Dendritic cell treated with granulocyte-macrophage colony-stimulating factor and Interleukin-4, amounts not matched to agents 40 ng/mL and 50 ng/mL, for 4 days (primary cell): ENCODE results near the gene SLC44A4.
A peak's percentile ranks its signal among the peaks of the same experiment; 100 is the strongest.
"Not testable (repeated sequence)": the region's sequence is repeated elsewhere in the genome, so short reads cannot be mapped to it uniquely, and the experiment has no call there.

Source experiments
- H3K27ac Mint-ChIP-seq: one replicate; pipeline ENCODE4 v1.8.0; 2022; ENCODE audit warnings: mild to moderate bottlenecking, mixed read lengths
- H3K27me3 Mint-ChIP-seq: one replicate; pipeline ENCODE4 v1.8.0; 2022; ENCODE audit warnings: mild to moderate bottlenecking, mixed read lengths
- H3K36me3 Mint-ChIP-seq: one replicate; pipeline ENCODE4 v1.8.0; 2022; ENCODE audit warnings: low read depth, mixed read lengths
- H3K4me1 Mint-ChIP-seq: one replicate; pipeline ENCODE4 v1.8.0; 2022; ENCODE audit warnings: low read depth, mixed read lengths
- H3K4me3 Mint-ChIP-seq: one replicate; pipeline ENCODE4 v1.8.0; 2022; ENCODE audit warnings: mild to moderate bottlenecking, moderate library complexity, mixed read lengths
- H3K9me3 Mint-ChIP-seq: one replicate; pipeline ENCODE4 v1.8.0; 2022; ENCODE audit warnings: mixed read lengths
- intact Hi-C: fragments of 100-400 bp; cut with micrococcal nuclease; formaldehyde crosslinking; loops from one replicate; pipeline ENCODE4 v1.15.0; 2022

SLC44A4 gene

DNA sequence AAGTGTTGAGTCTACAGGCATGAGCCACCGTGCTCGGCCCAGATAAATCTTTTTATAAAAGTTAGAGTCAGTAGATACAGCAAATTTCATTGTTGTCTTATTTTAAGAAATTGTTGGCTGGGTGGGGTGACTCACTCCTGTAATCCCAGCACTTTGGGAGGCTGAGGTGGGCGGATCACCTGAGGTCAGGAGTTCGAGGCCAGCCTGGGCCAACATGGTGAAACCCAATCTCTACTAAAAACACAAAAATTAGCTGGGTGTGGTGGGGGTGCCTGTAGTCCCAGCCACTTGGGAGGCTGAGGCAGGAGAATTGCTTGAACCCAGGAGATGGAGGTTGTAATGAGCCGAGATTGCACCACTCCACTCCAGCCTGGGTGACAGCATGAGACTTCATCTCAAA, 29.5 kb upstream of the SLC44A4 start:
- H3K9me3 Mint-ChIP-seq, H3K27me3 Mint-ChIP-seq, intact Hi-C loops, H3K36me3 Mint-ChIP-seq, H3K4me3 Mint-ChIP-seq: not testable (repeated sequence)
- peak overlapping the region; percentile 83 for H3K27ac Mint-ChIP-seq
- H3K4me1 Mint-ChIP-seq: peaks cover 47% of the 10 kb centered on the region

DNA sequence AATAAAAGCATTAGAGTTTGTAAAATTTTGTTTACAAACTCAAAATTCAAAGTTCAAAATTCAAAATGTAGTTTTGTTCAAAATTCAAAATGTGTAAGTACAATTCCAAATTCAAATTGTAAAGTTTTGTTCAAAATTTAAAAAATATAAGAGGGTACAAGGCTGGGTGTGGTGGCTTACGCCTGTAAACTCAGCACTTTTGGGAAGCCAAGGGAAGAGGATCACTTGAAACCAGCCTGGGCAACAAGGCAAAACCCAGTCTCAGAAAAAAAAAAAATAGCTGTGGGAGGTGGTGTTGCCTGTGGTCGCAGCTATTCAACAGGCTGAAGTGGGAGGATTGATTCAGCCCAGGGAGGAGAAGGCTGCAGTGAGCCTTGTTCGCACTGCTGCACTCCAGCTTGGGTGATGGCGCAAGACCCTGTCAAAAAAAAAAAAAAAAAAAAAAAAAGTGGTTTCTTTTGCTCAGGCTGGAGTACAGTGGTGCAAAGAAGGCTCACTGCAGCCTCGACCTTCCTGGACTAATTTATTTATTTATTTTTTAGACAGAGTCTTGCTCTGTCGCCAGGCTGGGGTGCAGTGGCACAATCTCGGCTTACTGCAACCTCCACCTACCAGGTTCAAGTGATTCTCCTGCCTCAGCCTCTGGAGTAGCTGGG, 28.5 kb upstream of the SLC44A4 start:
- peaks cover 54% of the 10 kb centered on the region for H3K4me1 Mint-ChIP-seq
- peaks cover 3% of the 10 kb centered on the region for H3K27me3 Mint-ChIP-seq
- peak overlapping the region; percentile 13 for H3K4me3 Mint-ChIP-seq
- no peaks in the 10 kb centered on the region for H3K9me3 Mint-ChIP-seq
- peak overlapping the region; percentile 83 for H3K27ac Mint-ChIP-seq
- H3K36me3 Mint-ChIP-seq: no peaks in the 10 kb centered on the region
- intact Hi-C loops: no loop called here

DNA sequence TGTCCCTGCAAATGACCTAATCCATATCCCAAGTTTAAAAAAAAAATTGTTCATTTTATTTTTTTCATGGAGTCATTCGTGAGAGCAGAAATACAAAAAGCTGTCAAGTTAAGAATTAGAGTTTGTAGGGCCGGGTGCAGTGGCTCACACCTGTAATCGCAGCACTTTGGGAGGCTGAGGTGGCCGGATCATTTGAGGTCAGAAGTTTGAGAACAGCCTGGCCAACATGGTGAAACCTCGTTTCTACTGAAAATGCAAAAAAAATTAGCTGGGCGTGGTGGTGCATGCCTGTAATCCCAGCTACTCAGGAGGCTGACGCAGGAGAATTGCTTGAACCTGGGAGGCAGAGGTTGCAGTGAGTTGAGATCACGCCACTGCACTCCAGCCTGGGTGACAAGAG, 27.9 kb upstream of the SLC44A4 start:
- H3K36me3 Mint-ChIP-seq, intact Hi-C loops, H3K4me3 Mint-ChIP-seq, H3K27me3 Mint-ChIP-seq, H3K9me3 Mint-ChIP-seq: not testable (repeated sequence)
- peak overlapping the region; percentile 83 for H3K27ac Mint-ChIP-seq
- H3K4me1 Mint-ChIP-seq: peaks cover 50% of the 10 kb centered on the region

DNA sequence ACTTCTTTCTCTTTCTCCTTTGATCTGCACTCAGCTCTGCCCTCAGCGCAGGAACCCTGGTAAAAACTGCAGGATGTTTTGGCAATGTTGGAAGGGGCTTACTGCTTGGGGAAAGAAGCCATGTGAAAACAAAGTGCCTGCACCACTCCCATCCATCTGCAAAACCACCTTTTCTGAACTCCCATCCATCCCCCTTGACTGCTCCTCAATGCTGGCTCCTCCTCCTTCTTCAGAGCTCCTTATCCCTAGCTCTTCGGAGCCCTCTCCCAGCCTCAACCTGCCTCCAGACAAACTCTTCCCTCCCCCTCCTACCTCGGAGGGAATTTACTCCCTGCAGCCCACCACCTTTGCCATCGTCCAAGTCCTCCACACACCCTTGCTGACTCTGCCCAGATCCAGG, 27.3 kb upstream of the SLC44A4 start:
- intact Hi-C loops: no loop called here
- peak overlapping the region; percentile 83 for H3K27ac Mint-ChIP-seq
- no peaks in the 10 kb centered on the region for H3K36me3 Mint-ChIP-seq
- peaks cover 51% of the 10 kb centered on the region for H3K4me1 Mint-ChIP-seq
- H3K9me3 Mint-ChIP-seq: no peaks in the 10 kb centered on the region
- peaks cover 3% of the 10 kb centered on the region for H3K27me3 Mint-ChIP-seq
- no peak overlapping the region for H3K4me3 Mint-ChIP-seq

DNA sequence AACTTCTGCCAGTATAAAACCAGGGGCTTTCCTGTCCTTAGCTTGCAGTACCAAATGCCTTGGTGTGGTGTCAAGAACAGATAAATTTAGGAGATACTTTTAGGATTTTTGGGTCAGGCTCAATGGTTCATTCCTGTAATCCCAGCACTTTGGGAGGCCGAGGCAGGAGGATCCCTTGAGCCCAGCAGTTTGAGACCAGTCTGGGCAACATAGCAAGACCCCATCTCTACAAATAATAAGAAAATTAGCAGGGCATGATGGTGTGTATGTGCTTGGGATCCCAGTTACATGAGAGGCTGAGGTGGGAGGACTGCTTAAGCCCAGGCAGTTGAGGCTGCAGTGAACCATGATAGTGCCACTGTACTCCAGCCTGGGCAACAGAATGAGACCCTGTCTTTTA, 26.2 kb upstream of the SLC44A4 start:
- Mint-ChIP-seq H3K9me3 (no peaks in the 10 kb centered on the region), H3K4me1 (peaks cover 56% of the 10 kb centered on the region), H3K36me3 (peaks cover 1% of the 10 kb centered on the region), H3K27ac (no peak overlapping the region), H3K27me3 (peaks cover 3% of the 10 kb centered on the region), H3K4me3 (no peak overlapping the region)
- intact Hi-C loops: no loop called here

DNA sequence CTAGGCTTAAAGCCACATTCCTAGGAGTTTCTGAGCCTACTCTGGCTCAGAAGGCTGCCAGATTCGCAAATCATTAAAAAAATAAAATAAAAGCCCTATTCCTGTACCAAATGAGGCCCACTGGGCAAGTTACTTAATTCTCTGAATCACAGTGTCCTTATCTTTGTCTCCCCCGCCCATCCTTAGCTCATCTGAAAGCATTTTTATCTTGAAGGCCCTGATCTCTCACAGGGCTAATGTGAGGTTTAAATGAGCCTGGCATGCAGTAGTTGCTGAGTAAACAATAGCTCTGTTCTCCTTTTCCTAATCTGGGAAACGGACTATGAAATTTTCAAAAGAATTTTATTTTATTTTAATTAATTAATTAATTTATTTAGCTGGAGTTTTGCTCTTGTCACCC, 25.2 kb upstream of the SLC44A4 start:
- H3K9me3 Mint-ChIP-seq: no peaks in the 10 kb centered on the region
- H3K4me1 Mint-ChIP-seq: peaks cover 59% of the 10 kb centered on the region
- peaks cover 12% of the 10 kb centered on the region for H3K36me3 Mint-ChIP-seq
- H3K27ac Mint-ChIP-seq: peak overlapping the region; percentile 85
- peaks cover 3% of the 10 kb centered on the region for H3K27me3 Mint-ChIP-seq
- H3K4me3 Mint-ChIP-seq: no peak overlapping the region
- intact Hi-C loops: no loop called here

DNA sequence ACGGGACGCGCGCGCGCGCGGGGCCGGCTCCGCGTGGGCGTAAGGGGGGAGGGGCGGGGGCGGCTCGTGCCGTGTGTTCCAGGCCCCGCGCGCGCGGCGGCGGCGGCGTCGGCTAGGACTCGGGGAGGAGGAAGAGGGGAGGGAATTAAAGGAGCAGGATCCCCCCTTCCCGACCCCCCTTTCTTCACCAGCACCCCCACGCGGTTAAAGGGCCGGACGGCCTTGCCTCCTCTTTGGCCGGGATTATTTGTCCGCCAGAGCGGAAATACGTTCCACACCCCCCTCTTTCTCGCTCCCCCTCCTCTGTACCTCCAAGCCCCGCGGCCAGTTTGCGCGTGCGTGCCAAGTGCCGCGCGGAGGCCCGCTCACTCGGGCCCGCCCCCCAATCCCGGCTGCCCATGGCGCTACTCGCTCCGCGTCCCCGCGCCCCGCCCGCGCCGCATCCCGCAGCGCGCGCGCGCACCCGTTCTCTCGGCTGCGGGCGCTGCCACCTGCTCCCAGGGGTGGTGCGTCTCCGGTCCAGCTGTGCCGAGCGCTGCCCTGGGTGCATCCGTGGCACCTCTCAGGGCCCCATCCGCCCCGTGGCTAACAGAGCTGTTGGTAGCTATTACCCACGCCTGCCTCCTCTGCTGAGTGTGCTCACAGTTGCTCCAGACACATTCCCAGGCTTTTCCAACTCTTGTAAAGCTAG, 23.3 kb upstream of the SLC44A4 start, which contains the start of gene ZBTB12:
ZBTB12 (minus strand) TSS at position 134 of the 691 bp plus-strand sequence. CDS start 781 bp downstream, outside the sequence.
- peaks cover 69% of the 10 kb centered on the region for H3K4me1 Mint-ChIP-seq
- peak within 1 kb of the TSS; percentile 78 for H3K4me3 Mint-ChIP-seq
- peak within 1 kb of the TSS; percentile 85 for H3K27ac Mint-ChIP-seq
- intact Hi-C loops: no loop called here
- H3K36me3 Mint-ChIP-seq: peaks cover 25% of the 10 kb centered on the region
- no peaks in the 10 kb centered on the region for H3K9me3 Mint-ChIP-seq
- H3K27me3 Mint-ChIP-seq: peaks cover 3% of the 10 kb centered on the region

DNA sequence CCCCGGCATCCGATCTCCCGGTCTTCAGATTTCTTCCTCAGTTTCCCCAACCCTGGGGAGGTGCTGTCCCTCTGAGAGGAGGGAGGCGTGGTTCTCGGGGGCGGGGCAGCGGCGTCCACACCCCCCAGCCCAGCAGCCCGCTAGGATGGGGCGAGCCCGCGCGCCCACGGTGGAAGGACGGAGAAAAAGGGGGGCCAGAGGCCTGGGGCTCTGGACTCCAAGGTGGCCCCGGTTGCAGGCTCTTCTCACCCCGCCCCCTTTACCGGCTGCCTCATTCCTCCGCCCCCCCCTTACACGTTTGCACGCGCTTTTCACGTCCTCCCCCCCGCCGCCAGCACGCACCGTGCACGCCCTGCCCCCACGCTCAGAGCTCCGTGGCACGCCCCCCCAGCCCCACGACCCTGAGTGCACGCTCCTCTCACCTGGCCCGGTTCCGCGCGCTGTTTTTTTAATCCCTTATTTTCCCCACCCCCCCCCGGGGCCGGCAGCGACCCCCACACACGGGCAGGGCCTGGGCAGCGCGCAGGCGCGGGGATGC, 22.7 kb upstream of the SLC44A4 start:
- Mint-ChIP-seq H3K4me3 (peak overlapping the region; percentile 78), H3K36me3 (peaks cover 29% of the 10 kb centered on the region), H3K4me1 (peaks cover 66% of the 10 kb centered on the region), H3K9me3 (no peaks in the 10 kb centered on the region), H3K27me3 (peaks cover 3% of the 10 kb centered on the region), H3K27ac (peak overlapping the region; percentile 85)
- intact Hi-C loops: no loop called here

DNA sequence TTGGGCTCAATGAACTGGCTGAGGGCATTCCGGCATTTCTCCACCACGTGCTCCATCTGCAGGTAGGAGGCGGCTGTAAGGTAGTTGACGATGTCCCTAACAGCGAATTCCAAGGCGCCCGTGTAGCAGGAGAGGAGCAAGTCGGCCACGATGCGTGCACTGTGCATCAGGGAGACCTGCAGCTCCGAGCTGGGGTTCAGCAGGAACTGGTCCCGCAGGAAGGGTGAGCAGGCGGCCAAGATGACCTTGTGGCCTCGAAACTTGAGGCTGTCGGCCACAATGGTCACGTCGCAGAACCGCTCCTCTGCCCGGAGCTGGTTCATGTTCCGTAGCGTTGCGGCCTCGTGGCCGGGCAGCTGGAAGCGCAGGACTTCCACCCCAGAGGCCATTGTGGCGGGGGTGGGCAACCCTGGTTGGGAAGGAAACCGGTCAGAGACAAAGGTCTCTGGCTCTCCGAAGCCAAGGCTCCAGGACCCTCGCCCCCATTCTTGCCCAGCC, 22.2 kb upstream of the SLC44A4 start:
- H3K4me1 Mint-ChIP-seq: peaks cover 66% of the 10 kb centered on the region
- peaks cover 34% of the 10 kb centered on the region for H3K36me3 Mint-ChIP-seq
- intact Hi-C loops: no loop called here
- no peaks in the 10 kb centered on the region for H3K9me3 Mint-ChIP-seq
- H3K27me3 Mint-ChIP-seq: no peaks in the 10 kb centered on the region
- peak overlapping the region; percentile 85 for H3K27ac Mint-ChIP-seq
- peak overlapping the region; percentile 78 for H3K4me3 Mint-ChIP-seq

DNA sequence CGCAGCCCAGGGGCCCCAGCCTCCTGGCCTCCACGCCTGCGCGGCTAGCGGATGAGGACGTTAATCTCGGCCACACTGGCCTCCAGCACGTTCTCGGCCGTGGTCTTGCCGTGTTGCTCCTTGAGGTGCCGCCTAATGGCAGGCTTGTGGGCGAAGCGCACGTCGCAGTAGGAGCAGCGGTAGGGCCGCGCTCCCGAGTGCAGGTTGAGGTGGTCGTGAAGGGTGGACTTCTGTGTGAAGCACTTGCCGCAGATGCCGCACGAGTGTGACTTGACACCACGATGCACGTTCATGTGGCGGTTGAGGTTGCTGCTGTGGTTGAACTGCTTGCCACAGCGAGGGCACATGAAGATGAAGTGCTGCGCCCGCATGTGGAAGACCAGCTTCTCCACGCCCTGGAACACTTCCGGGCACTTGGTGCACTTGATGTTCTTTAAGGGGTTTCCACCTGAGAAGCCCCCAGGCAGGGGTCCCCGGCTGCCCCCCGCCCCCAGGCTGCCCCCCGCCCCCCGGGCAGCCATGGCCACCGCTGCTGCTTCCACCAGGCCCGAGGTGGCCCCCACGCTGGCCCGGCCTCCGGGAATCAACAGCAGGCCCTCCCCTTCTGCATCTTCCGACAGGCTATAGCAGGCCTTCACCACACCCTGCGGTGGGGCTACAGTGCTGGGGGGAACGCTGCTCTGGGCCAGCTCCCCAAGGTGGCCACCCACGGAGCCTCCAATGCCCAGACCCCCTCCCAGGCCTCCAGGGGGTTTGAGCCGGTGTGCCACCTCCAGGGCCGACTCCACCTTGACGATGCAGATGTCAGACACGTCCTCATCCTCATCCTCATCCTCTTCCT, 21.3 kb upstream of the SLC44A4 start:
- peaks cover 43% of the 10 kb centered on the region for H3K36me3 Mint-ChIP-seq
- intact Hi-C loops: loop anchor here (5.0 kb wide), 1 partner anchor 57 kb away; the partner anchor contains the start of genes NELFE and SKIC2
- peak overlapping the region; percentile 88 for H3K27ac Mint-ChIP-seq
- H3K9me3 Mint-ChIP-seq: no peaks in the 10 kb centered on the region
- peaks cover 62% of the 10 kb centered on the region for H3K4me1 Mint-ChIP-seq
- peak overlapping the region; percentile 76 for H3K4me3 Mint-ChIP-seq
- no peaks in the 10 kb centered on the region for H3K27me3 Mint-ChIP-seq

DNA sequence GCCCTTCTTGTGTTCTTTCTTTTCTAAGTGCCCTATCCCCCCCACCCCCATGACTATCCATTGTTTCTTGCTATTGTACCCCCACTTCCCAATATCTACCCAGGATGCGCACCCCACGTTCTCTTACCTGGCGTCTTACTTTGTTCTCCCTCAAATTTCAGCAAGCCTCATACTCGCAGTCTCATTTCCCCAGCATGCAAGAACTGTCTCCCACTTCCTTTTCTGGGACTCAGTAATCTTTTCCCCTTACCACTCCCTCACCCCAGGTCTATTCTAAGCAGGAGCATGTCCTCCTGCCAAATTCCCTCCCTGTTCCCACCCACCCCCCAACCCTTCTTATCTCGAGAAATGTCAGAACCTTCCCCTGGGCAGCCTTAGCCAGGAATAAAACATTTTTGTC, 20.4 kb upstream of the SLC44A4 start:
- Mint-ChIP-seq H3K27ac (peak overlapping the region; percentile 88), H3K4me3 (peak overlapping the region; percentile 76), H3K36me3 (peaks cover 52% of the 10 kb centered on the region), H3K27me3 (no peaks in the 10 kb centered on the region), H3K9me3 (no peaks in the 10 kb centered on the region), H3K4me1 (peaks cover 62% of the 10 kb centered on the region)
- intact Hi-C loops: loop anchor here (5.0 kb wide), 1 partner anchor 58 kb away; the partner anchor contains the start of genes NELFE and SKIC2

DNA sequence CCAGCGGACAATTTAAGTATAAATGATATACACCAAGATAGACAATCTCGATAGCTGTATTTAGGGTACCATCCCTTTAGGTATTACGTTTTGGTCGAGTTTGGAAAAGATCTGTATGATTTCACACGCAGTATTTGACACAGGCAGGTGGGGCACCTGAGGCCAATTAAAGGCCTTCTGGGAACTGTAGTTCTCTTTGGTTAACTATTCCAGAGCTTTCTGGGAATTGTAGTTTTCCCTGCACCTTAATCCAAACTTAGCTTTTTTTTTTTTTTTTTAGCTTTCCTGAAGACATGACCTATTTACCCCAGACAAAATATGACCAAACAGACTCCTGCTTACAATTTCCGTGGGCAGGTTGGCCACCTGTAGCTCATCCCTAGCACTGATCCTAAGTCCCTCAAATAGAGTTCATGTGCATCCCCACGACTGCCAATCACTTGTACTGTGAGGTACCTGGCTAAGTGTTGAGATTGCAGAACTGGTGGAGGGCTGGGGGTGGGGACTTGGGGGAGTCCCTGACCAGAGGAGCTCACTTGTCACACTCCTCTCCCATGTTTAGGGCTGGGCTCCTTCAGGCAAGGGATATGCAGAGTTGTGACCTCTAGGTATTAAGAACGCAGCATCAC, 19.7 kb upstream of the SLC44A4 start:
- peak overlapping the region; percentile 89 for H3K4me3 Mint-ChIP-seq
- intact Hi-C loops: loop anchor here (5.0 kb wide), 1 partner anchor 59 kb away; the partner anchor contains the start of genes NELFE and SKIC2

More for the DNA sequence above, 19.7 kb upstream of the SLC44A4 start:
- Mint-ChIP-seq H3K27me3 (no peaks in the 10 kb centered on the region), H3K27ac (peak overlapping the region; percentile 88), H3K9me3 (no peaks in the 10 kb centered on the region), H3K36me3 (peaks cover 59% of the 10 kb centered on the region), H3K4me1 (peaks cover 57% of the 10 kb centered on the region)
